ENCODE data around the gene ATG4D.
A peak's percentile ranks its signal among the peaks of the same experiment; 100 is the strongest.

Gene ATG4D

DNA sequence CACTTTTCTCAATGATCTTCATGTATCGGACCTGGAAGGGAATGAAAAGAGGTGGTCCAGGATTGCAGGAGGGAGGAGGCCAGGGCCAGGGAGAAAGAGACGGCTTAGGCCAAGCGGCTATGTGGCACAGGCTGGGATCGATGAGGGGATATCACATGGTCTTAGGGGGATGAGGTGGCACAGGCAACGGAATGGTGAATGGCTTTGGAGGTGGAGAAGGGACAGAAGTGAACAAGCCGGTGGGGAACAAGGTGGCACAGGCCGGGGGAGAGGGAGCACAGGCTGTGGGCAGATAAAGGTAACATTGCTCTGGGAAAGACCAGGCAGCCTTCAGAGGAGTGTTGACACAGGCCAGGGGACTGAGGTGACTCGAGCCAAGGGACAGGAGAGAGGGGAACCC lies 30.8 kb downstream of the ATG4D start:
- no peak for DNase-seq (ENCODE audit: low read depth in 1 of 2, low spot score in 1 of 2)

GRCh38 chr19:10575011-10575716 lies 31.5 kb downstream of the ATG4D start:
- no peak for DNase-seq (ENCODE audit: low read depth in 1 of 2, low spot score in 1 of 2)

DNA sequence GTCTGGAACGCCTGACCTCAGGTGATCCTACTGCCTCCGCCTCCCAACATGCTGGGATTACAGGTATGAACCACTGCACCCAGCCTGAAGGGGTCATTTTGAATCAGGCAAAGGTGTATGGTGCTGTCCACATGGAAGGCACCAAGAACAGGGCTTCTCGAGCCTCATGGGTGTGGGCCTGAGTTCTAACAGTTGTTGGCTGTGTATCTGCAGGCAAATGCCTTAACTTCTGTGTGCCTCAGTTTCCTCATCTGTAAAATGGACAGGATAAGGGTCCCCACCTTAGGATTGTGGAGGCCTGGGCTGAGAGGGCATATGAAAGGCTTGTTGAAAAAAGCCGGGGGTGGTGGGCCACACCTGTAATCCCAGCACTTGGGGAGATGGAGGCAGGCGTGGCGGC lies 34.2 kb downstream of the ATG4D start:
- no peak for DNase-seq (ENCODE audit: low read depth in 1 of 2, low spot score in 1 of 2)

DNA sequence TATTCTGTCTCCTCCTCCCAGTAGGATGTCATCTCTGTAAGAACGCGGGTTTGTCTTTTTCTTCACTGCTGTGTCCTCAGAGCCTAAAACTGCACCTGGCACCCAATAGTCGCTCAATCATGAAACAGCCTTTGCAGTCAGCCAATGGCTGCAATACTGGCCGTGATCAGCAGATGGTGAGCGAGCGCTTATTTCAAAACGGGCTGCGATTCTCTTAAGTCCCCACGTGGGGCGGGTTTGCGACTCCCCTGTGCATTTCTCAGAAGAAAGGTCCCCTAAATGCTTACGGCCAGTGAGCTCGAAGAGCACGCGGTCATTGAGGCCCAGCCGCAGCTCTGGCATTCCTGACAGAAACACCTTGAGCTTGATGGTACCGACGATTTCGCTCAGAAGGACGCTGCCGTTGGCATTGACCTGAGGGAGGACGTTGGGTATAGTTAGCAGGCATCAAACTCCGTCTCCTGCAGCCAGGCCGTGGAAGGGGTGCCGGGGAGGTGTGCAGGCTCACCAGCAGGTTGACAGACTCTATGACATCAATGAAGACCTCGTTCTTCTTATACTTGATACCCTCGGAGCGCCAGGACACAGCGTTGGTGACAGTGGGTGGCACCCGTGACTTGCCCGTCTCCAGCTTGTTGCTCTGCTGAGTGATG lies 37.4 kb downstream of the ATG4D start:
- DNase-seq (ENCODE audit: low read depth in 1 of 2, low spot score in 1 of 2), result peak; percentile 75 to 85

- no peak for DNase-seq (ENCODE audit: low read depth in 1 of 2, low spot score in 1 of 2)
These were observed 38.4 kb downstream of the ATG4D start for GRCh38 chr19:10582091-10582490.

GRCh38 chr19:10583036-10583776 lies 39.5 kb downstream of the ATG4D start:
- DNase-seq (ENCODE audit: low read depth in 1 of 2, low spot score in 1 of 2), result no peak

GRCh38 chr19:10586396-10586795 lies 42.7 kb downstream of the ATG4D start:
- no peak for DNase-seq (ENCODE audit: low read depth in 1 of 2, low spot score in 1 of 2)

- DNase-seq (ENCODE audit: low read depth in 1 of 2, low spot score in 1 of 2), result no peak
These were observed 43.5 kb downstream of the ATG4D start, which contains the start of gene AP1M2 for GRCh38 chr19:10587022-10587838. TSS of gene AP1M2 (minus strand) at chr19:10587312. CDS start at chr19:10587231, 81 bp downstream.

DNA sequence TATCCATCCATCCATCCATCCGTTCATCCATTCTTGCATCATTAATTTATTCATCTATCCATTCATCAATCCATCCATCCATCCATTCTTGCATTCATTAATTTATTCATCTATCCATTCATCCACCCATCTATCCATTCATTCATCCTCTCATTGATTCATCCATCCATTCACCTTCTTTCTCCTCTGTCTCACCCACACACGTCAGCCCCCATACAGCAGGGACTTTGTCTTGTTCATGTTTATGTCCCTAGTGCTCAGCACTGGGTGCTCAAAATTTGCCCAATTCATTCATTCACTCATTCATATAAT lies 44.1 kb downstream of the ATG4D start:
- no peak for DNase-seq (ENCODE audit: low read depth in 1 of 2, low spot score in 1 of 2)

DNA sequence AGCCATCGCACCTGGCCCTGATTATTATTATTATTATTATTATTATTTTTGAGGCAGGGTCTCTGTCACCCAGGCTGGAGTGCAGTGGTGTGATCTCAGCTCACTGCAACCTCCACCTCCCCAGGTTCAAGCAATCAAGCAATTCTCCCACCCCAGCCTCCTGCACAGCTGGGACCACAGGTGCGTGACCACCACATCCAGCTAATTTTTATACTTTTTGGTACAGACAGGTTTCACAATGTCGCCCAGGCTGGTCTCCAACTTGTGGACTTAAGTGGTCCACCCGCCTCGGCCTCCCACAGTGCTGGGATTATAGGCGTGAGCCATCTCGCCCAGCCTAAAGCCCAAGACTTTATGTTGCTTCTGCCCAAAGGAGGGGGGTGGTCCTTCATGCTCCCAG lies 49.4 kb downstream of the ATG4D start:
- no peak for DNase-seq (ENCODE audit: low read depth in 1 of 2, low spot score in 1 of 2)

- DNase-seq (ENCODE audit: low read depth in 1 of 2, low spot score in 1 of 2), result no peak
These were observed 50.3 kb downstream of the ATG4D start for GRCh38 chr19:10593820-10594637.

DNA sequence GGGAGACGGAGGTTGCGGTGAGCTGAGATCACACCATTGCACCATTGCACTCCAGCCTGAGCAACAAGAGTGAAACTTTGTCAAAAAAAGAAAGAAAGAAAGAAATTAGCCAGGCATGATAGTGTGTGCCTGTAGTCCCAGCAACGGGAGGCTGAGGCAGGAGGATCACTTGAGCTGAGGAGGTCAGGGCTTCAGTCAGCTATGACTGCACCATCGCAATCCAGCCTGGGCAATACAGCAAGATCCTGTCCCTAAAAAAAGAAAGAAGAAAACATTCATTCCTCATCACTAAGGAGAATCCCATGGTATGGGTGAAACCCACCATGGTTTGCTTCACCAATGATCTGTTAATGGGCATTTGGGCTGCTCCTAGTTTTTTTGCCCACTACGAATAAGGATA lies 56.4 kb downstream of the ATG4D start:
- no peak for DNase-seq (ENCODE audit: low read depth in 1 of 2, low spot score in 1 of 2)

DNA sequence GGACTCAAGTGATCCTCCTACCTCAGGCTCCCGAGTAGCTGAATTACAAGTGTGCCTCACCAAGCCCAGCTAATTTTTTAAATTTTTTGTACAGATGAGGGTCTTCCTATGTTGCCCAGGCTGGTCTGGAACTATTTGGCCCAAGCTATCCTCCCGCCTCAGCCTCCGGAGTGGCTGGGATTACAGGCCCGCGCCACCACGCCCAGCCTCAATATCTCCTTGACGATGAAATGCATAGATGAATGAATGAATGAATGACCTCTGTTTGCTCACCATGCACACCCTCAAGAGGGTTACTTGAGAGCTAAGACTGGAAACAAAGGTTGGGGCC lies 58.3 kb downstream of the ATG4D start:
- DNase-seq (ENCODE audit: low read depth in 1 of 2, low spot score in 1 of 2), result no peak

- peak; percentile 79 to 82 for DNase-seq (ENCODE audit: low read depth in 1 of 2, low spot score in 1 of 2)
These were observed 58.8 kb downstream of the ATG4D start for GRCh38 chr19:10602330-10603083.

Data from activated T-helper 1 cell treated with anti-CD3 and anti-CD28 coated beads, Interleukin-2, amount 50 U/mL, for 16 hours (primary cell).